Measurements from ENCODE around the gene TMEM273.

TMEM273 gene

GRCh38 chr10:49194212-49194920 is 6.2 kb upstream of the TMEM273 start:
- TF ChIP-seq CTCF (IDR thresholded peaks at IDR 0.05; ENCODE audit: control insufficient read depth, extremely low read depth, insufficient read depth): no peak
- H3K4me3 ChIP-seq (ENCODE audit: low read depth, low read length): no peak overlapping the region
- DNase-seq (ENCODE audit: low read depth): no peak

DNA sequence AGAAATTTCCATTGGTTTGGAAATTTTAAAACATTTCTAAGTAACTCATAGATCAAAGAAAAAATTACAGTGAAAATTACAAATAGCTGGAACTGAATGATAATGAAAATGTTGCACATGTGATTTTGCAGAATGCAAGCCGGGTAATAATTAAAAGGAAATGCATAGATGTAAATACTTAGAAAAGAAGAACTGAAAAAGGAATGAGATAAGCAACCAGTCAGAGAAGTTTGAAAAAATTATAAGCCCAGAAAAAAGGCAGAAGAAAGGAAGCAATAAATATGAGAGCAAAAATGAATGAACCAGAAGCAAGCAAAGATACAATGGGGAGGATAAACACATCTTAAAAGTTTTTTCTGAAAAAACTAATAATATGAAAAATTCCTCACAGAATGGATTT is 3.2 kb upstream of the TMEM273 start:
- no peak overlapping the region for H3K4me3 ChIP-seq (ENCODE audit: low read depth, low read length)
- no peak for DNase-seq (ENCODE audit: low read depth)
- no peak for TF ChIP-seq CTCF (IDR thresholded peaks at IDR 0.05; ENCODE audit: control insufficient read depth, extremely low read depth, insufficient read depth)

DNA sequence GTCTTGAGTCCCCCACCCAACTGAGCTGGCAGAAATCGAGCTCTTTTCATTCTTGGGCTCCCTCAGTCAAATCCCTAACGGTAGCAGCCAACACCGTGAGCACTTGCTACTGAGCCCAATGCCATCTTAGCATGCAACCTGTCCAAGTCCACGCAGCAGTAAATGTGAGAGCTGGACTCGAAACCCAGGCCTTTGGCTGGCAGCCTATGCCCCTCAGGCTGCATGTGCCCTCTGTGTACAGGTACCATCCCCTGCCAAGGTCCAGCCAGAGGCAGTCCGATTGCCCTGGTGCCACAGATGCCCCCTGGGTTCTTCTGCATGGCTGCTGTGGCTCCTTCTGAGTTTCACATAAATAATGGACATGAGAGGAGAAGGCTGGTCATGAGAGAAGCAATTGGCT is 1.2 kb upstream of the TMEM273 start:
- no peak for TF ChIP-seq CTCF (IDR thresholded peaks at IDR 0.05; ENCODE audit: control insufficient read depth, extremely low read depth, insufficient read depth)
- no peak for DNase-seq (ENCODE audit: low read depth)
- H3K4me3 ChIP-seq (ENCODE audit: low read depth, low read length): no peak overlapping the region

DNA sequence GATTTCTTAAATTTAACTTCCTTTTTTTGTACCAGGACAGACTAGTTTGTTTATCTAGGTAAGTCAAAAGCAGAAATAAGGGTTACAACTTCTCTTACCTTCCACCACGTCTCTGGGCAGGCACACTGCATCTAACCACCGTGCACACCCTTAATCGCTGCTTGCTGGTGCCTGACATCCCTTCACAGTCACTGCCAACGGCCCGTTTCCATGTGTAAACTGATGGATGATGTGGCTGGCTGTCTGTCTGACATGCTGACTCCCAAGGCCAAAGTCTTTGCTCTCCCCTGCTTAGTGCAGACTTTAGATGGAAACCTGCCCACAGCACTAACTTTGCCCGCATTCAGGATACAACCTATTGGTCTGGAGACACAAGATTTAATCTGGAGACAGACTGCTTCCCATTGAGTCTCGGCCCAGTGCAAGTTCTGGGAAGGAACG is 1.1 kb downstream of the TMEM273 start:
- DNase-seq (ENCODE audit: low read depth): no peak
- TF ChIP-seq CTCF (IDR thresholded peaks at IDR 0.05; ENCODE audit: control insufficient read depth, extremely low read depth, insufficient read depth): no peak
- H3K4me3 ChIP-seq (ENCODE audit: low read depth, low read length): no peak overlapping the region

DNA sequence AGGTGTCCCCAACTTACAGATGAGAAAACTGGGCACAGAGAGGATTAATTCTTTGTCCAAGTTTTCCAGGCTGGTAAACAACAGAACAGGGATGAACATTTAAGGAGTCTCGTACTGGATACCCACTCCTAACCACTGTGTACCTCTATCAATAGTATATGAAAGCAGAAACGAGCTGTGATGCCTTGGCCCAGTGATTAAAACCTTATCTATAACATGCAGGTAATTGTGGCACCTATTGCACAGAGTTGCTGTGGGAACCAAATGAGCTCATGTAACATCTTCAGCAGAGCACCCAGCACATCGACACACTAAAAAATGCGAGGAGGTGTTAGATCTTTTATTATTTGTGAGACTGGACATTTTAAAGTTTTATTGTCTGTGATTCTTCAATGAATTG is 1.6 kb downstream of the TMEM273 start:
- TF ChIP-seq CTCF (IDR thresholded peaks at IDR 0.05; ENCODE audit: control insufficient read depth, extremely low read depth, insufficient read depth): no peak
- DNase-seq (ENCODE audit: low read depth): no peak
- H3K4me3 ChIP-seq (ENCODE audit: low read depth, low read length): no peak overlapping the region

- H3K4me3 ChIP-seq (ENCODE audit: low read depth, low read length): no peak overlapping the region
- TF ChIP-seq CTCF (IDR thresholded peaks at IDR 0.05; ENCODE audit: control insufficient read depth, extremely low read depth, insufficient read depth): no peak
Observed at GRCh38 chr10:49185213-49185612, 3.0 kb downstream of the TMEM273 start.

GRCh38 chr10:49184642-49185111 is 3.5 kb downstream of the TMEM273 start:
- TF ChIP-seq CTCF (IDR thresholded peaks at IDR 0.05; ENCODE audit: control insufficient read depth, extremely low read depth, insufficient read depth): no peak

More at GRCh38 chr10:49185213-49185612, 3.0 kb downstream of the TMEM273 start:
- no peak for DNase-seq (ENCODE audit: low read depth)

More at GRCh38 chr10:49184642-49185111, 3.5 kb downstream of the TMEM273 start:
- DNase-seq (ENCODE audit: low read depth): no peak
- no peak overlapping the region for H3K4me3 ChIP-seq (ENCODE audit: low read depth, low read length)
